Cardiac fibroblast (primary cell): ENCODE results near the gene COMMD6.
A peak's percentile ranks its signal among the peaks of the same experiment; 100 is the strongest.

Source experiments
- DNase-seq, 2 donors: peaks; one replicate each; pipeline versions ENCODE4 v3.0.0 to v3.0.0-alpha.2; 2010; ENCODE audit warnings: low read depth in 2 of 2
- H3K4me3 ChIP-seq, 2 donors: replicated peaks in 1 of 2; 1 replicate in 1 of 2; 2 replicates in 1 of 2; pipeline ENCODE4 v1.5.1; 2011; ENCODE audit warnings: low read depth in 2 of 2, low read length in 2 of 2, mild to moderate bottlenecking in 2 of 2, moderate library complexity in 1 of 2
- TF ChIP-seq, protein P1 (sequence below): IDR thresholded peaks from one replicate; pipeline ENCODE4 v1.5.1; 2011; ENCODE audit warnings: low read depth, mild to moderate bottlenecking, low read length, inconsistent platforms

The COMMD6 gene

DNA sequence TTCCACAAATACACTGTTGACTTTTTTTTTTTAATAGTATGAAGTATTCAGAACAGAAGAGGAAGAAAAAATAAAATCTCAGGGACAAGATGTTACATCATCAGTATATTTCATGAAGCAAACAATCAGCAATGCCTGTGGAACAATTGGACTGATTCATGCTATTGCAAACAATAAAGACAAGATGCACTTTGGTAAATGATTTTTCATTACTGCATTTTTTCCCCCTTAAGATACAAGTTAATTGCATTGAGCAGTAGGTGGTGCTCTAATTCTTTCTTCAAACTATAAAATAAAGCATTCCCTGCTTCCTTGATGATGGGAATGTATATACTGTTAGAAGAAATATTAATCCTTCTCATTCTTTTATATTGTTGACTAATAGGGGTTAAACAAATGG is 29.0 kb upstream of the COMMD6 start:
- TF ChIP-seq, protein P1, sequence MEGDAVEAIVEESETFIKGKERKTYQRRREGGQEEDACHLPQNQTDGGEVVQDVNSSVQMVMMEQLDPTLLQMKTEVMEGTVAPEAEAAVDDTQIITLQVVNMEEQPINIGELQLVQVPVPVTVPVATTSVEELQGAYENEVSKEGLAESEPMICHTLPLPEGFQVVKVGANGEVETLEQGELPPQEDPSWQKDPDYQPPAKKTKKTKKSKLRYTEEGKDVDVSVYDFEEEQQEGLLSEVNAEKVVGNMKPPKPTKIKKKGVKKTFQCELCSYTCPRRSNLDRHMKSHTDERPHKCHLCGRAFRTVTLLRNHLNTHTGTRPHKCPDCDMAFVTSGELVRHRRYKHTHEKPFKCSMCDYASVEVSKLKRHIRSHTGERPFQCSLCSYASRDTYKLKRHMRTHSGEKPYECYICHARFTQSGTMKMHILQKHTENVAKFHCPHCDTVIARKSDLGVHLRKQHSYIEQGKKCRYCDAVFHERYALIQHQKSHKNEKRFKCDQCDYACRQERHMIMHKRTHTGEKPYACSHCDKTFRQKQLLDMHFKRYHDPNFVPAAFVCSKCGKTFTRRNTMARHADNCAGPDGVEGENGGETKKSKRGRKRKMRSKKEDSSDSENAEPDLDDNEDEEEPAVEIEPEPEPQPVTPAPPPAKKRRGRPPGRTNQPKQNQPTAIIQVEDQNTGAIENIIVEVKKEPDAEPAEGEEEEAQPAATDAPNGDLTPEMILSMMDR, result peak; percentile 37
- H3K4me3 ChIP-seq, result no peak overlapping the region
- DNase-seq, result peak; percentile 71 to 82

DNA sequence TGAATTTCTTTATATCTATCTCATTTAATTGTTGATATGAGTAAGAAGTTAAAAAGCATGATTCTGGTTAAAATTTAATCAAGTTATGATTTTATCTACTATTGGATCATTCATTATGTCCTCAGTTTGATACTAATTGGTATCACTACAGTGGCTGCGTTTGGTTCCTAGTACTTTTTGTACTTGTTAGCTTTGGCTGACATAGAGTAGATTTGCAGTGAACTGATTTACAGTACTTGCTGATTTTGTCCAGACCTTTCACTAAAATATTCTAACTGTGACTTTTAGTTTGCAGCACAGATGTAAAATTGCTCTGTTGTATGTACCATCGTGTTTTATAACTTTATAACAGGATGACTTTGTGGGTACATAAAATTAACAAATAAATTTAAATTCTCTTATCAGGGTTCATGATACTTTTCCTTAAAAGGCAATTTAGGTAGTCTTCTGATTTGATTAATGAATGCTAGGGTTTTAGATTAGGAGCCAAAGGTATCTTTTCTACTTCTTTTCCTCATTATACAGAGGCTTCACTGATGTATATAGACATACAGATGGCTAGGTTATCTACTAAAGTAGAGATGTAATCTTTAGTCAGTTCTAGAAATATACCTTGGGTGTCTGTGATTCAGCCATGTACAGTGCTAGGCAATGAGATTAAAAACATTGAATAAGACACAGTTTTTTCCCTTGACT is 20.7 kb upstream of the COMMD6 start:
- TF ChIP-seq, protein P1, result no peak
- DNase-seq, result no peak
- no peak overlapping the region for H3K4me3 ChIP-seq

DNA sequence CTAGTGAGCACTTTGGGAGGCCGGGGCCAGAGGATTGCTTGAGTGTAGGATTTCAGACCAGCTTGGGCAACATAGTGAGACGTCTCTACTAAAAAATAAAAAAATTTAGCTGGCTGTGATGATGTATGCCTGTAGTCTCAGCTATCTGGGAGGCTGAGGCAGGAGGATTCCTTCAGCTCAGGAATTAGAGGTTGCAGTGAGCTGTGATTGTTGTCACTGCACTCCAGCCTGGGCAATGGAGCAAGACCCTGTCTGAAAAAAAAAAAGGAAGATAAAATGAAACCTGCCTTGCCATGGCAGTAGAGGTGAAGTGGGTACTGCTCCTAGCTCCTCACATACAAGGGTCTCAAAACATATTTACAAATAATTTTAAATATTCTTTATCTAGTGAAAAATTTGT is 19.3 kb upstream of the COMMD6 start:
- no peak overlapping the region for H3K4me3 ChIP-seq
- no peak for DNase-seq
- TF ChIP-seq, protein P1, result no peak

DNA sequence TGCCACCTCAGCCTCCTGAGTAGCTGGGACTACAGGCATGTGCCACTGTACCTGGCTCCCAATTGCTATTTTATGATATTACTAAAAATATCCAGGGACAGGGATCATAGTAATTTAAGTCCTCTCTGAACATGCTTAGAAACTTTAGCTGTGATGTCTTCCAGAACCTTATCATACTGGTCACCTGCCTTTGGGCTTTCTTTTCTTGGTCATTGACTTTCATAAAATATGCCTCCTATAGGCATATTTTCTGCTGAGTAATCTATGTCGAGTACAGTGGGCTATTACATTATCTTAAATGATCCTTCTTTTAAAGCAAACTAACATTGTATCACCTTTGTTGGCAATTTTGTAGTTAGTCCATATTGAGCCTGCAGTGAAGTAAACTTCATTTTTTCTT is 18.2 kb upstream of the COMMD6 start:
- DNase-seq, result no peak

DNA sequence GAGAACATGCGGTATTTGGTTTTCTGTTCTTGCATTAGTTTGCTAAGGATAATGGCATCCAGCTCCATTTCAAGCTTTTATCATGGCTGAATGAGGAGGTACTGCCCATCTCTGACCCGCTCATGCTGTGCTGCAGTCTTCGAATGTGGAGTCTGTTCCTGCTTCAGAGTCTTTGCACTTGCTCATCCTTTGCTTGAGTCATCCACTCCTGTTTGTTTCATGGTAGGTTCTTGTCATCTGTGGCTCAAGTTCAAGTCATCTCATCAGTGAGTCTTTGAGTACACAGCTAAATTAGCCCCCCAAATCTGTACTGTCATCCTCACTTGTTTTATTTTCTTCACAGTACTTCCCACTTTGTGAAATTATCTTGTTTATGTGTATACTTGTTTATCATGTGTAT is 17.3 kb upstream of the COMMD6 start:
- no peak overlapping the region for H3K4me3 ChIP-seq
- TF ChIP-seq, protein P1, result no peak
- DNase-seq, result no peak

More for the DNA sequence above, 18.2 kb upstream of the COMMD6 start:
- TF ChIP-seq, protein P1, result no peak
- no peak overlapping the region for H3K4me3 ChIP-seq

DNA sequence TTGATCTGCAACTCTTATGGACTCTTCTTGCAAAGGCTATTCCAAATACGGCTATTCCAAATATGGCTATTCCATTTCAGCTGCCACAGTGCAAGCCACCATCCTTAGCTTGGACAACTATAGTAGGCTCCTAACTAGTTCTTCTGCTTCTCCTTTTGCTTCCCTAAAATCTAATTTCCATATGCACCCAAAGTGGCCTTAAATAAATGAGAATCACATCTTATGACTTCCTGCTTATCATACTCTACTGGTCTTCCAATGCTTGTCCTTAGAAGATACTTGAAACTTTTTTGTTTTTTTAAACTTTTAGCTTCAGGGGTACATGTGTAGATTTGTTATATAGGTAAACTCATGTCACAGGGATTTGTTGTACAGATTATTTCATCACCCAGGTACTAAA is 16.8 kb upstream of the COMMD6 start:
- TF ChIP-seq, protein P1, result no peak
- H3K4me3 ChIP-seq, result no peak overlapping the region
- no peak for DNase-seq

DNA sequence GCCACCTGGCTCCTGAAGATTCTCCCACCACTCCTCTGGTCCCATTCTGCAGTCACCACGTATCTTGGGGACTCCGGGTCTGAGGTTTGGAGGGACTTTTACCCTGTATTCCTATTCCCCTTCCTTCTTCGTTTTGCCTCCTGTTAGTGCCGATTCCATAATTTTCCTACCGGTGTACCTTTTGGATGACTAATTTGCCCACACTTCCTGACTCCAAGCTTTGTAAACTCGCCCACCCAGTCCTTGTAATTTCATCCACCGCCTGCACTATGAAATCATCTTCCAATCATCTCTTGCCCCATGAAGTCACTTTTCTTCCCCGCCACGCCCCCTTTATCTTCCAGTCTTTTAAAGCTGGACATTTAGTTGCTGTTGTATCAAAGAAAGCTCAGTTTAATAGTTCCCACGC is 12.5 kb upstream of the COMMD6 start:
- peak overlapping the region; percentile 85 to 94 for H3K4me3 ChIP-seq
- TF ChIP-seq, protein P1, result no peak
- DNase-seq, result peak; percentile 63 to 72
